Ishikawa (cell line): Measurements from ENCODE around the gene NUP88.

Source experiments
- CEBPB ChIP-seq: IDR thresholded peaks from 2 replicates; pipeline ENCODE4 v1.6.1; 2012
- CREB1 ChIP-seq: IDR thresholded peaks from 2 replicates; pipeline ENCODE4 v1.6.1; 2012; ENCODE audit warnings: low read depth
- EGR1 ChIP-seq: IDR thresholded peaks from 2 replicates; pipeline ENCODE4 v1.6.1; 2012
- FOXM1 ChIP-seq: IDR thresholded peaks from 2 replicates; pipeline ENCODE4 v1.6.1; 2012; ENCODE audit warnings: low read depth, borderline replicate concordance
- NFIC ChIP-seq: IDR thresholded peaks from 2 replicates; pipeline ENCODE4 v1.6.1; 2012
- RAD21 ChIP-seq: IDR thresholded peaks from 2 replicates; pipeline ENCODE4 v1.6.1; 2012; ENCODE audit warnings: low read depth
- REST ChIP-seq: IDR thresholded peaks from 2 replicates; pipeline ENCODE4 v1.6.1; 2012; ENCODE audit warnings: low read depth, mild to moderate bottlenecking
- TEAD4 ChIP-seq: IDR thresholded peaks from 2 replicates; pipeline ENCODE4 v1.6.1; 2012
- USF1 ChIP-seq: IDR thresholded peaks from 2 replicates; pipeline ENCODE4 v1.6.1; 2012
- YY1 ChIP-seq: IDR thresholded peaks from 2 replicates; pipeline ENCODE4 v1.6.1; 2012; ENCODE audit warnings: low read depth
- ZBTB7A ChIP-seq: IDR thresholded peaks from 2 replicates; pipeline ENCODE4 v1.6.1; 2012; ENCODE audit warnings: low read depth

- no peak for TF ChIP-seq YY1
- no peak for TF ChIP-seq NFIC
- no peak for TF ChIP-seq REST
- no peak for TF ChIP-seq USF1
- no peak for TF ChIP-seq RAD21
- TF ChIP-seq EGR1: no peak
- no peak for TF ChIP-seq CREB1
- TF ChIP-seq TEAD4: no peak
- TF ChIP-seq ZBTB7A: no peak
- no peak for TF ChIP-seq CEBPB
- TF ChIP-seq FOXM1: no peak
Measured at GRCh38 chr17:5361426-5361825, 58.0 kb downstream of the NUP88 start.
